D721Med (cell line): ENCODE data around the gene PFKP.

Experiments
- DNase-seq: peaks from one replicate; pipeline ENCODE4 v3.0.0; 2011; ENCODE audit warnings: low spot score; ENCODE audit not compliant: insufficient read length
- FAIRE-seq: peaks from 2 replicates; lab custom pipeline; 2011; peaks lifted over from hg19 to GRCh38; lab: Jason Lieb, UNC
- CTCF ChIP-seq: IDR thresholded peaks from 2 replicates; pipeline ENCODE4 v1.5.1; 2012; ENCODE audit warnings: mild to moderate bottlenecking, control low read depth; ENCODE audit not compliant: insufficient read depth; ENCODE audit errors: missing control alignments

Gene PFKP

GRCh38 chr10:3071405-3072198 is 4.3 kb downstream of the PFKP start:
- no peak for TF ChIP-seq CTCF
- FAIRE-seq (no peak), DNase-seq (no peak)

GRCh38 chr10:3072641-3073360 is 5.5 kb downstream of the PFKP start:
- DNase-seq: no peak
- TF ChIP-seq CTCF: no peak
- no peak for FAIRE-seq

- TF ChIP-seq CTCF: no peak
- DNase-seq (no peak), FAIRE-seq (no peak)
Measured at GRCh38 chr10:3074145-3074665, 6.9 kb downstream of the PFKP start.

GRCh38 chr10:3074985-3075600 is 7.7 kb downstream of the PFKP start:
- DNase-seq: no peak
- FAIRE-seq: no peak
- TF ChIP-seq CTCF: no peak

- FAIRE-seq (no peak), DNase-seq (no peak)
- TF ChIP-seq CTCF: no peak
Measured at GRCh38 chr10:3076138-3076537, 8.8 kb downstream of the PFKP start.

- no peak for DNase-seq
- no peak for FAIRE-seq
- TF ChIP-seq CTCF: no peak
Measured at GRCh38 chr10:3077509-3077908, 10.2 kb downstream of the PFKP start.
